ENCODE measurements around the gene OSBPL3. TPM values are rescaled to one million over a fixed set of nuclear protein-coding genes. Genes with fewer than 3 reads are reported as not detected.

Gene OSBPL3
- total RNA-seq, 1 experiment from 2014 or later: 16.0 TPM

DNA sequence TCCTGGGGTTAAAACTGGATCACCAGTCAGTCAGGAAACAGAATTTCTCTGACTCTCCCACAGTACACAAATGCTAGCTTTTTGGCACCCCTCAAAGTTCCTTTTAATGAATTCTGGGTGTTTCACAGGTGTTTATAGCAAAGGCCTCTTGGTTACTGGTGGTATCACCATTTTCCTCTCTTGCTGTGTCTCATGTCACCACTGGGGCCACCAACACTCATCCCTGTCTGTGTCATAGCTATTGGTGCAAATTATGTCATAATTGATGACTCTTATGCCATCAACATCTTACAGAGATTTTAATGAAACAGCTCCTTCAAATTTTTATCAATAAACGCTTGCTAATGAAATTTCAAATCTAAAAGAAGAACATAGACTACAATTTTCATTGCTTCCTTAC is 27.7 kb upstream of the OSBPL3 start:
- H3K9me3 Mint-ChIP-seq: peaks cover 18% of the 10 kb centered on the region
- no peak overlapping the region for H3K27ac Mint-ChIP-seq
- ChIA-PET POLR2A (no interaction called here), CTCF (interaction anchor here (2.0 to 2.1 kb wide), 2 partner anchors 25 to 62 kb away, joined by 5 to 8 read pairs; no protein-coding TSS in a partner anchor)
- H3K4me1 Mint-ChIP-seq: peaks cover 27% of the 10 kb centered on the region
- no peak for DNase-seq (ENCODE audit: low spot score)
- H3K36me3 Mint-ChIP-seq: peaks cover 4% of the 10 kb centered on the region; the same call in 1 of the 2 replicates
- no peaks in the 10 kb centered on the region for H3K27me3 Mint-ChIP-seq (ENCODE audit: low read depth)
- no peak overlapping the region for H3K4me3 Mint-ChIP-seq
- TF ChIP-seq ZNF263 (CRISPR knock-in tag; IDR thresholded peaks at IDR 0.05; ENCODE audit: low read depth): no peak
- no peak for TF ChIP-seq GRHL2 (CRISPR knock-in tag; IDR thresholded peaks at IDR 0.05; ENCODE audit: insufficient replicate concordance, severe bottlenecking)
- TF ChIP-seq ZNF138 (CRISPR knock-in tag; conservative IDR thresholded peaks at IDR 0.05): no peak
- TF ChIP-seq, protein P1, sequence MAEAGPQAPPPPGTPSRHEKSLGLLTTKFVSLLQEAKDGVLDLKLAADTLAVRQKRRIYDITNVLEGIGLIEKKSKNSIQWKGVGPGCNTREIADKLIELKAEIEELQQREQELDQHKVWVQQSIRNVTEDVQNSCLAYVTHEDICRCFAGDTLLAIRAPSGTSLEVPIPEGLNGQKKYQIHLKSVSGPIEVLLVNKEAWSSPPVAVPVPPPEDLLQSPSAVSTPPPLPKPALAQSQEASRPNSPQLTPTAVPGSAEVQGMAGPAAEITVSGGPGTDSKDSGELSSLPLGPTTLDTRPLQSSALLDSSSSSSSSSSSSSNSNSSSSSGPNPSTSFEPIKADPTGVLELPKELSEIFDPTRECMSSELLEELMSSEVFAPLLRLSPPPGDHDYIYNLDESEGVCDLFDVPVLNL (CRISPR knock-in tag; IDR thresholded peaks at IDR 0.05; ENCODE audit: borderline replicate concordance, low read depth): no peak
- no peak for TF ChIP-seq ZNF121 (CRISPR knock-in tag; IDR thresholded peaks at IDR 0.05)
- TF ChIP-seq, protein P2, sequence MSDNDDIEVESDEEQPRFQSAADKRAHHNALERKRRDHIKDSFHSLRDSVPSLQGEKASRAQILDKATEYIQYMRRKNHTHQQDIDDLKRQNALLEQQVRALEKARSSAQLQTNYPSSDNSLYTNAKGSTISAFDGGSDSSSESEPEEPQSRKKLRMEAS (CRISPR knock-in tag; IDR thresholded peaks at IDR 0.05): no peak
- TF ChIP-seq, protein P3, sequence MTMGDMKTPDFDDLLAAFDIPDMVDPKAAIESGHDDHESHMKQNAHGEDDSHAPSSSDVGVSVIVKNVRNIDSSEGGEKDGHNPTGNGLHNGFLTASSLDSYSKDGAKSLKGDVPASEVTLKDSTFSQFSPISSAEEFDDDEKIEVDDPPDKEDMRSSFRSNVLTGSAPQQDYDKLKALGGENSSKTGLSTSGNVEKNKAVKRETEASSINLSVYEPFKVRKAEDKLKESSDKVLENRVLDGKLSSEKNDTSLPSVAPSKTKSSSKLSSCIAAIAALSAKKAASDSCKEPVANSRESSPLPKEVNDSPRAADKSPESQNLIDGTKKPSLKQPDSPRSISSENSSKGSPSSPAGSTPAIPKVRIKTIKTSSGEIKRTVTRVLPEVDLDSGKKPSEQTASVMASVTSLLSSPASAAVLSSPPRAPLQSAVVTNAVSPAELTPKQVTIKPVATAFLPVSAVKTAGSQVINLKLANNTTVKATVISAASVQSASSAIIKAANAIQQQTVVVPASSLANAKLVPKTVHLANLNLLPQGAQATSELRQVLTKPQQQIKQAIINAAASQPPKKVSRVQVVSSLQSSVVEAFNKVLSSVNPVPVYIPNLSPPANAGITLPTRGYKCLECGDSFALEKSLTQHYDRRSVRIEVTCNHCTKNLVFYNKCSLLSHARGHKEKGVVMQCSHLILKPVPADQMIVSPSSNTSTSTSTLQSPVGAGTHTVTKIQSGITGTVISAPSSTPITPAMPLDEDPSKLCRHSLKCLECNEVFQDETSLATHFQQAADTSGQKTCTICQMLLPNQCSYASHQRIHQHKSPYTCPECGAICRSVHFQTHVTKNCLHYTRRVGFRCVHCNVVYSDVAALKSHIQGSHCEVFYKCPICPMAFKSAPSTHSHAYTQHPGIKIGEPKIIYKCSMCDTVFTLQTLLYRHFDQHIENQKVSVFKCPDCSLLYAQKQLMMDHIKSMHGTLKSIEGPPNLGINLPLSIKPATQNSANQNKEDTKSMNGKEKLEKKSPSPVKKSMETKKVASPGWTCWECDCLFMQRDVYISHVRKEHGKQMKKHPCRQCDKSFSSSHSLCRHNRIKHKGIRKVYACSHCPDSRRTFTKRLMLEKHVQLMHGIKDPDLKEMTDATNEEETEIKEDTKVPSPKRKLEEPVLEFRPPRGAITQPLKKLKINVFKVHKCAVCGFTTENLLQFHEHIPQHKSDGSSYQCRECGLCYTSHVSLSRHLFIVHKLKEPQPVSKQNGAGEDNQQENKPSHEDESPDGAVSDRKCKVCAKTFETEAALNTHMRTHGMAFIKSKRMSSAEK (CRISPR knock-in tag; IDR thresholded peaks at IDR 0.05; ENCODE audit: borderline replicate concordance): no peak
- TF ChIP-seq ZNF671 (CRISPR knock-in tag; IDR thresholded peaks at IDR 0.05): no peak
- TF ChIP-seq, protein P4, sequence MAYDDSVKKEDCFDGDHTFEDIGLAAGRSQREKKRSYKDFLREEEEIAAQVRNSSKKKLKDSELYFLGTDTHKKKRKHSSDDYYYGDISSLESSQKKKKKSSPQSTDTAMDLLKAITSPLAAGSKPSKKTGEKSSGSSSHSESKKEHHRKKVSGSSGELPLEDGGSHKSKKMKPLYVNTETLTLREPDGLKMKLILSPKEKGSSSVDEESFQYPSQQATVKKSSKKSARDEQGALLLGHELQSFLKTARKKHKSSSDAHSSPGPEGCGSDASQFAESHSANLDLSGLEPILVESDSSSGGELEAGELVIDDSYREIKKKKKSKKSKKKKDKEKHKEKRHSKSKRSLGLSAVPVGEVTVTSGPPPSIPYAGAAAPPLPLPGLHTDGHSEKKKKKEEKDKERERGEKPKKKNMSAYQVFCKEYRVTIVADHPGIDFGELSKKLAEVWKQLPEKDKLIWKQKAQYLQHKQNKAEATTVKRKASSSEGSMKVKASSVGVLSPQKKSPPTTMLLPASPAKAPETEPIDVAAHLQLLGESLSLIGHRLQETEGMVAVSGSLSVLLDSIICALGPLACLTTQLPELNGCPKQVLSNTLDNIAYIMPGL (CRISPR knock-in tag; IDR thresholded peaks at IDR 0.05): no peak
- TF ChIP-seq, protein P5, sequence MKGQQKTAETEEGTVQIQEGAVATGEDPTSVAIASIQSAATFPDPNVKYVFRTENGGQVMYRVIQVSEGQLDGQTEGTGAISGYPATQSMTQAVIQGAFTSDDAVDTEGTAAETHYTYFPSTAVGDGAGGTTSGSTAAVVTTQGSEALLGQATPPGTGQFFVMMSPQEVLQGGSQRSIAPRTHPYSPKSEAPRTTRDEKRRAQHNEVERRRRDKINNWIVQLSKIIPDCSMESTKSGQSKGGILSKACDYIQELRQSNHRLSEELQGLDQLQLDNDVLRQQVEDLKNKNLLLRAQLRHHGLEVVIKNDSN (CRISPR knock-in tag; IDR thresholded peaks at IDR 0.05): no peak
- ATAC-seq: no peak

DNA sequence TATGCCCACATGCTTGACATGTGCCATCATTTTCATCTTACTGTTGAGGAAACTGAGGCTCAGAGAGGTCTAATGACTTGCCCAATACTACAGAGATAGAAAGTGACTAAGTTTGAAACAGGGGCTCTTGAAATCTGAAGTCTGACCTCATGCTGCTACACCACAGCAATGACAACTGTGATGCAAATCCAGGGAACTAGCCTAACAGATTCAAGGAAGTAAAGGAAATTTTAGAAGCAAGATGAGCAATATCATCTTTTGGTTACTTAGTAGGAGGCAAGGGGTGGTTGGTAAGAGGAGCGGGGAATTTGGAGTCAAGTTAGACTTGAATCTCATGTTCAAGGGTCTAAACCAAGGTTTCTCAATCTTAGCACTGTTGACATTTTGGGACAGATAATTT is 26.3 kb upstream of the OSBPL3 start:
- Mint-ChIP-seq H3K4me3 (no peak overlapping the region), H3K9me3 (peaks cover 26% of the 10 kb centered on the region), H3K27ac (no peak overlapping the region), H3K27me3 (ENCODE audit: low read depth) (no peaks in the 10 kb centered on the region), H3K36me3 (peaks cover 6% of the 10 kb centered on the region; the same call in 1 of the 2 replicates), H3K4me1 (peaks cover 19% of the 10 kb centered on the region)
- CTCF ChIA-PET: no interaction called here
- POLR2A ChIA-PET: no interaction called here
- ATAC-seq: no peak; the same call in 1 of the 2 replicates
- no peak for TF ChIP-seq ZBTB21 (CRISPR knock-in tag; IDR thresholded peaks at IDR 0.05; ENCODE audit: borderline replicate concordance)
- TF ChIP-seq SMAD3 (CRISPR knock-in tag; IDR thresholded peaks at IDR 0.05; ENCODE audit: borderline replicate concordance): no peak
- no peak for TF ChIP-seq GTF2I (CRISPR knock-in tag; conservative IDR thresholded peaks at IDR 0.05)
- no peak for TF ChIP-seq ZNF396 (CRISPR knock-in tag; IDR thresholded peaks at IDR 0.05; ENCODE audit: borderline replicate concordance)
- no peak for TF ChIP-seq MYBL2 (CRISPR knock-in tag; IDR thresholded peaks at IDR 0.05)
- TF ChIP-seq, protein P6, sequence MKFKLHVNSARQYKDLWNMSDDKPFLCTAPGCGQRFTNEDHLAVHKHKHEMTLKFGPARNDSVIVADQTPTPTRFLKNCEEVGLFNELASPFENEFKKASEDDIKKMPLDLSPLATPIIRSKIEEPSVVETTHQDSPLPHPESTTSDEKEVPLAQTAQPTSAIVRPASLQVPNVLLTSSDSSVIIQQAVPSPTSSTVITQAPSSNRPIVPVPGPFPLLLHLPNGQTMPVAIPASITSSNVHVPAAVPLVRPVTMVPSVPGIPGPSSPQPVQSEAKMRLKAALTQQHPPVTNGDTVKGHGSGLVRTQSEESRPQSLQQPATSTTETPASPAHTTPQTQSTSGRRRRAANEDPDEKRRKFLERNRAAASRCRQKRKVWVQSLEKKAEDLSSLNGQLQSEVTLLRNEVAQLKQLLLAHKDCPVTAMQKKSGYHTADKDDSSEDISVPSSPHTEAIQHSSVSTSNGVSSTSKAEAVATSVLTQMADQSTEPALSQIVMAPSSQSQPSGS (CRISPR knock-in tag; IDR thresholded peaks at IDR 0.05; ENCODE audit: borderline replicate concordance, low read depth): no peak
- TF ChIP-seq, protein P2 (CRISPR knock-in tag; IDR thresholded peaks at IDR 0.05): no peak
- TF ChIP-seq, protein P1 (CRISPR knock-in tag; IDR thresholded peaks at IDR 0.05; ENCODE audit: borderline replicate concordance, low read depth): no peak
- no peak for TF ChIP-seq ZNF121 (CRISPR knock-in tag; IDR thresholded peaks at IDR 0.05)
- DNase-seq (ENCODE audit: low spot score): no peak
